ENCODE measurements around the gene USP48. TPM values are rescaled to one million over a fixed set of nuclear protein-coding genes. Genes with fewer than 3 reads are reported as not detected.

Gene USP48
- total and polyA plus RNA-seq, 2 donors (not counting 1 experiment from before 2014, with no cell fraction given): 34.1 to 45.6 TPM

- no peaks in the 10 kb centered on the region for H4K20me1 ChIP-seq (ENCODE audit: control insufficient read depth, extremely low read depth, insufficient read depth, low read length)
- H3K4me1 ChIP-seq (ENCODE audit: control insufficient read depth, extremely low read depth, insufficient read depth, low read length): no peaks in the 10 kb centered on the region
- H3K27ac ChIP-seq (ENCODE audit: insufficient read depth, low read length): no peak overlapping the region
- H3K36me3 ChIP-seq (ENCODE audit: control insufficient read depth, insufficient read depth, low read length): no peaks in the 10 kb centered on the region
- H3K9me3 ChIP-seq (ENCODE audit: control insufficient read depth, insufficient read depth, low read depth, low read length): no peaks in the 10 kb centered on the region
- no peak overlapping the region for H2AFZ ChIP-seq (ENCODE audit: low read length)
- no peak for TF ChIP-seq CTCF (conservative IDR thresholded peaks at IDR 0.05 in 1 of 2, IDR thresholded peaks at IDR 0.05 in 1 of 2; ENCODE audit: low read depth in 1 of 2, low read length in 2 of 2)
- no peak for TF ChIP-seq EZH2 (IDR thresholded peaks at IDR 0.05; ENCODE audit: low read length, missing control alignments)
- H3K4me2 ChIP-seq (ENCODE audit: extremely low read depth, insufficient read depth, low read length): no peak overlapping the region
- H3K79me2 ChIP-seq (ENCODE audit: control insufficient read depth, insufficient read depth, low read length): no peaks in the 10 kb centered on the region
- peaks cover 41% of the 10 kb centered on the region for H3K27me3 ChIP-seq (ENCODE audit: control insufficient read depth, insufficient read depth, low read length)
- DNase-seq (ENCODE audit: low read depth in 2 of 2): no peak
- no peak overlapping the region for H3K4me3 ChIP-seq (replicated peaks in 1 of 4; ENCODE audit: control extremely low read depth in 1 of 4, insufficient read depth in 1 of 4, low read depth in 3 of 4, low read length in 4 of 4)
- H3K9ac ChIP-seq (ENCODE audit: insufficient read depth, low read length): no peak overlapping the region
Measured at GRCh38 chr1:21670956-21671902, 111.7 kb downstream of the USP48 start.

GRCh38 chr1:21670059-21670881 lies 112.7 kb downstream of the USP48 start:
- TF ChIP-seq EZH2 (IDR thresholded peaks at IDR 0.05; ENCODE audit: low read length, missing control alignments) (no peak), CTCF (conservative IDR thresholded peaks at IDR 0.05 in 1 of 2, IDR thresholded peaks at IDR 0.05 in 1 of 2; ENCODE audit: low read depth in 1 of 2, low read length in 2 of 2) (no peak)
- no peak overlapping the region for H3K27ac ChIP-seq (ENCODE audit: insufficient read depth, low read length)
- no peaks in the 10 kb centered on the region for H3K4me1 ChIP-seq (ENCODE audit: control insufficient read depth, extremely low read depth, insufficient read depth, low read length)
- H4K20me1 ChIP-seq (ENCODE audit: control insufficient read depth, extremely low read depth, insufficient read depth, low read length): no peaks in the 10 kb centered on the region
- no peaks in the 10 kb centered on the region for H3K36me3 ChIP-seq (ENCODE audit: control insufficient read depth, insufficient read depth, low read length)
- no peak overlapping the region for H3K9ac ChIP-seq (ENCODE audit: insufficient read depth, low read length)
- H3K27me3 ChIP-seq (ENCODE audit: control insufficient read depth, insufficient read depth, low read length): peaks cover 45% of the 10 kb centered on the region
- no peak overlapping the region for H2AFZ ChIP-seq (ENCODE audit: low read length)
- DNase-seq (ENCODE audit: low read depth in 2 of 2): no peak
- H3K4me2 ChIP-seq (ENCODE audit: extremely low read depth, insufficient read depth, low read length): no peak overlapping the region
- no peak overlapping the region for H3K4me3 ChIP-seq (replicated peaks in 1 of 4; ENCODE audit: control extremely low read depth in 1 of 4, insufficient read depth in 1 of 4, low read depth in 3 of 4, low read length in 4 of 4)
- H3K9me3 ChIP-seq (ENCODE audit: control insufficient read depth, insufficient read depth, low read depth, low read length): no peaks in the 10 kb centered on the region
- no peaks in the 10 kb centered on the region for H3K79me2 ChIP-seq (ENCODE audit: control insufficient read depth, insufficient read depth, low read length)
